Skin epidermis (tissue), 12 donors: Measurements from ENCODE around the gene DUSP11.
A peak's percentile ranks its signal among the peaks of the same experiment; 100 is the strongest.
"Not testable (repeated sequence)": the region's sequence is repeated elsewhere in the genome, so short reads cannot be mapped to it uniquely, and the experiment has no call there.

Source experiments
- H3K27ac ChIP-seq, 21 experiments: fragments of 200-600 bp; sonication (generic) in 11 of 21; one replicate each; pipeline ENCODE4 v1.5.0; 2020; ENCODE audit warnings: mild to moderate bottlenecking in 3 of 21, inconsistent platforms in 2 of 21, moderate library complexity in 2 of 21
- H3K4me3 ChIP-seq, 7 experiments: fragments of 200-600 bp; sonication (generic) in 2 of 7; one replicate each; pipeline ENCODE4 v1.5.0; 2020; ENCODE audit warnings: inconsistent platforms in 2 of 7, mild to moderate bottlenecking in 2 of 7, moderate library complexity in 1 of 7

The DUSP11 gene

GRCh38 chr2:73728043-73728442 lies 51.9 kb downstream of the DUSP11 start:
- H3K4me3 ChIP-seq: no peak overlapping the region
- H3K27ac ChIP-seq: no peak overlapping the region

- H3K4me3 ChIP-seq, H3K27ac ChIP-seq: not testable (repeated sequence)
Observed at GRCh38 chr2:73726657-73727056, 53.2 kb downstream of the DUSP11 start.

- H3K27ac ChIP-seq: no peak overlapping the region
- no peak overlapping the region for H3K4me3 ChIP-seq
Observed at GRCh38 chr2:73718851-73719621, 60.9 kb downstream of the DUSP11 start.

- H3K27ac ChIP-seq: no peak overlapping the region
- H3K4me3 ChIP-seq: no peak overlapping the region
Observed at GRCh38 chr2:73718421-73718820, 61.5 kb downstream of the DUSP11 start.

- not testable (repeated sequence) for H3K4me3 ChIP-seq, H3K27ac ChIP-seq
Observed at GRCh38 chr2:73717695-73718094, 62.2 kb downstream of the DUSP11 start.

GRCh38 chr2:73717251-73717606 lies 62.7 kb downstream of the DUSP11 start:
- Histone ChIP-seq H3K27ac (peak overlapping the region in 2 of 21 experiments; percentile 5 to 31), H3K4me3 (no peak overlapping the region)

GRCh38 chr2:73716543-73717250 lies 63.2 kb downstream of the DUSP11 start:
- Histone ChIP-seq H3K27ac (peak overlapping the region in 4 of 21 experiments; percentile 5 to 55 (median 36)), H3K4me3 (no peak overlapping the region)

- Histone ChIP-seq H3K27ac (no peak overlapping the region), H3K4me3 (no peak overlapping the region)
Observed at GRCh38 chr2:73714091-73714490, 65.8 kb downstream of the DUSP11 start.
